Activated CD8-positive, alpha-beta memory T cell treated with anti-CD3 and anti-CD28 coated beads for 36 hours (primary cell): ENCODE results near the gene CCL28. TPM values are rescaled to one million over a fixed set of nuclear protein-coding genes. Genes with fewer than 3 reads are reported as not detected.

ENCODE experiments used
- total RNA-seq, 2 experiments: library from RNA; stranded (reverse); gene quantifications; one replicate each; pipeline ENCODE4 v1.2.3, GENCODE V29; 2021

The CCL28 gene
- total RNA-seq, 2 experiments from 2014 or later: 10.7 to 12.1 TPM

Other genes with a start within 250 kb of the CCL28 start
- 1 to 10 TPM in 1 of 2 experiments, under 1 TPM in 1; 0.86 to 1.4 TPM for gene NIM1K, start 220.2 kb downstream of the CCL28 start, total RNA-seq
- 10 to 100 TPM; 91.4 to 93.3 TPM for gene HMGCS1, start 99.0 kb downstream of the CCL28 start, total RNA-seq
- 10 to 100 TPM; 21.3 to 23.2 TPM for gene TMEM267, start 71.5 kb upstream of the CCL28 start, total RNA-seq
- gene C5orf34, start 102.8 kb upstream of the CCL28 start, total RNA-seq: 1 to 10 TPM; 7.9 to 9.5 TPM
- gene PAIP1, start 144.7 kb upstream of the CCL28 start, total RNA-seq: 10 to 100 TPM; 51.2 to 56.2 TPM
- 10 to 100 TPM; 79.3 to 79.4 TPM for gene NNT, start 190.8 kb upstream of the CCL28 start, total RNA-seq